GM12801 (cell line): ENCODE data around the gene DMRT1.

Experiments used
- TF ChIP-seq, protein P1 (sequence below): IDR thresholded peaks from one replicate; pipeline ENCODE4 v1.5.1; 2011; ENCODE audit warnings: control low read depth; ENCODE audit not compliant: insufficient read length; ENCODE audit errors: extremely low read depth

DMRT1 gene

DNA sequence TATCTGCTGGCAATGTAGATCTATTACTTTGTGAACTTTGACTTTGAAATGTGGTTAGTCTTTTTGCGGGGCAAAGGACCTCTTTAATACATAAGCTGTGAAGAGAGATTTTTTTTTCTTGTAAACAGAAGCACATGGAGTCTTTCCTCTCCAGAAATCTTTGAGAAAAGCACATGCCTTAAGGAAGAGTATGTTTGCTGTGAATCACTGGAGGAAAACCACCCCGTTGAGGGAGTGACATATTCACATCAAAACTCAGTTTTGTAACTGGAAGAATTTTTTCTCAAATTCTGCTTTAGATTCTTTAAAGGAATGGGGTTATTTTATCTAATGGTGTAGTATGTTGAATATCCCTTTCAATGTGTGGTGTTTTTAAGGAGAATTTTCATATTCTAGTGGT lies 138.5 kb downstream of the DMRT1 start:
- TF ChIP-seq, protein P1, sequence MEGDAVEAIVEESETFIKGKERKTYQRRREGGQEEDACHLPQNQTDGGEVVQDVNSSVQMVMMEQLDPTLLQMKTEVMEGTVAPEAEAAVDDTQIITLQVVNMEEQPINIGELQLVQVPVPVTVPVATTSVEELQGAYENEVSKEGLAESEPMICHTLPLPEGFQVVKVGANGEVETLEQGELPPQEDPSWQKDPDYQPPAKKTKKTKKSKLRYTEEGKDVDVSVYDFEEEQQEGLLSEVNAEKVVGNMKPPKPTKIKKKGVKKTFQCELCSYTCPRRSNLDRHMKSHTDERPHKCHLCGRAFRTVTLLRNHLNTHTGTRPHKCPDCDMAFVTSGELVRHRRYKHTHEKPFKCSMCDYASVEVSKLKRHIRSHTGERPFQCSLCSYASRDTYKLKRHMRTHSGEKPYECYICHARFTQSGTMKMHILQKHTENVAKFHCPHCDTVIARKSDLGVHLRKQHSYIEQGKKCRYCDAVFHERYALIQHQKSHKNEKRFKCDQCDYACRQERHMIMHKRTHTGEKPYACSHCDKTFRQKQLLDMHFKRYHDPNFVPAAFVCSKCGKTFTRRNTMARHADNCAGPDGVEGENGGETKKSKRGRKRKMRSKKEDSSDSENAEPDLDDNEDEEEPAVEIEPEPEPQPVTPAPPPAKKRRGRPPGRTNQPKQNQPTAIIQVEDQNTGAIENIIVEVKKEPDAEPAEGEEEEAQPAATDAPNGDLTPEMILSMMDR, result no peak

DNA sequence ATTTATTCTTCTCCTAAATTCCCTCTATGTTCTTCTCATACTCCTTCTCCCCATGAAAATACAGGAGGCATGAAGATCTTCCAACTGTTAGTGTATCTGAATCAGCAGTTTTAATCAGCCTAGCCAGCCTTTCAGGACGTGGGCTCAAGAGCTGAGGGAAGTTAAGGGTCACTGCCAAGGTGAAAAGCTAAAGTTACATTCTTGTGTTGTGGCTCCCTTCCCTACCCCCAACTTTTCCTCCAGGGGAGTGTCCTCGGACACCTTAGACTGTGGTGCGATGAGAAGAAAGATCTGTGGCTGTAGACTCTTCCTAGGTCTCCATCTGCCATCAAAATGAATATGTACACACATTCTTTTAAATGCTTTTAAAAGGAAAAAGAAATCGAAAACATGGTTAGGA lies 139.1 kb downstream of the DMRT1 start:
- TF ChIP-seq, protein P1, result no peak

DNA sequence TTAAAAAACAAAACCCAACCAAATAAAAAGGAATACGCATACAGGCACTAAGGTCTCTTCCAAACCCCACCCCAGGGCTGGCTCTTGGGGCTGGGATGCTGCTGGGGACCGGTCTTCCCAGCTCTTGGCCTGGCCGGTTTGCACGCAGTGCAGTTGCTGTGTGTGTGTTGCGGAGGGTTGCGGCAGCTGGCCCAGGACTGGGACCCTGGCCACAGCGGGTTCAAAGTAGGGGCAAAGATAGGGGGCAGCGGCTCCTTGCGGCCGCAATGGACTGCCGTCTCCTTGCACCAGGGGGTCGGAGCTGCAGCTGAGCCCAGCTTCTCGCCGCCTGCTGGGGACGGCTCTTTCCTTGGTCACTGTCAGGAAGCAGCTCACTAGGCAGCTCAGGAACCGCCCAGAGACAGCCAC lies 140.0 kb downstream of the DMRT1 start:
- TF ChIP-seq, protein P1, result no peak

DNA sequence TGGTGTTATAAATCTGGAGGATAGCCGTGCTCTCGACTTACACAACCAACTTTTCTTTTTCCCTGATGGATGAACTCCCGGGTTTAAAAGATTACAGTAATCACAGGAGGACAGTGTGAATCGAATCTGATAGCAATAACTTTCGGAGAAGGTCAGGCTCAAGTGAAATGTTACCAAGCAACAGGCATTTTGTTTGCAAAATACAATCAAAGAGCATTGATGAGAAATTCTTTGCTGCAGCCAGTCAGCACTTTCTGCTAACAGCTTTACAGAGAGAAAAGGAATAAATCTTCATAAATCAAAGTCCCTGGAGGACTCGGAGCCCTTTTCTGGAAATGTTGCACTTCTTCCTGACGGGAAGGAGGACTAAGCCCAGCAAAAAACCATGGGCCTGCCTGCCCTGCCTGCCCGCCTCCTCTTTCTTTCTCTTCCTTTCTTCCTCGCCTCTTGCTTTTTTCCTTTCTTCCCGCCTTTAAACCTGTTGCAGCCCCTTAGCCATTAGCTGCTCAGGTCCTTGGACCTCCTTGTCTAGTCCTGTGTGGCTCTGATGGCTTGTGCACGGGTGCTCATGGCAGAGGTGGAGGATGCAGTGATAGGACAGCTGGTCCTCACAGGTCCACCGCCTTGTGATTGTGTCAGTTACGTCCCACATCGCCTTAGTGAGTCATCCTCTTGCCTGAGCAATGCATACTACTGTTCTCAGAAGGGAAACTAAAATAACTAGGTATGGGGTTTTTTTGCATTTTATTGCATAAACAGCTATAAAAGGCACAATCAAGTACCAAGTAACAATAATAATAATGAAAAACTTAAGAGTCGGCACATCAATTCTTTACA lies 141.1 kb downstream of the DMRT1 start:
- TF ChIP-seq, protein P1, result no peak

DNA sequence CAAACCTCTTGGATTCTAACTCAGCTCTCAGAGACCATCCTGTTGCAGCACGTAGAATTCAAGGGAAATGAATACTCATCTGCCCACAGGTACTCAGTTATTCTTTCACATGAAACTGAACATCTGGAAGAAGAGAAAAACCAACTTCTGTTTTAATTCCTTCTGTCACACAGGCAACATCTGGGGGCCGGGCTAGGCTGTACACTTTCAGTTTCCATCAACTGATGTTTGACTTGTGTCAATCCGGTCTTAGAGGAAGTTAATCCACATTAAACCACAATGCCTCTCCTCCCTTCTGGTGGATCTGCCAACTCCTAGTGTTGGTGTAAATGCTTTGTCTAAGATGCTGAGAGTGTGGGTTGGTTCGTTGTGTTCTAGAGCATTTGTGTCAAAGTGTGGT lies 152.5 kb downstream of the DMRT1 start:
- TF ChIP-seq, protein P1, result no peak

DNA sequence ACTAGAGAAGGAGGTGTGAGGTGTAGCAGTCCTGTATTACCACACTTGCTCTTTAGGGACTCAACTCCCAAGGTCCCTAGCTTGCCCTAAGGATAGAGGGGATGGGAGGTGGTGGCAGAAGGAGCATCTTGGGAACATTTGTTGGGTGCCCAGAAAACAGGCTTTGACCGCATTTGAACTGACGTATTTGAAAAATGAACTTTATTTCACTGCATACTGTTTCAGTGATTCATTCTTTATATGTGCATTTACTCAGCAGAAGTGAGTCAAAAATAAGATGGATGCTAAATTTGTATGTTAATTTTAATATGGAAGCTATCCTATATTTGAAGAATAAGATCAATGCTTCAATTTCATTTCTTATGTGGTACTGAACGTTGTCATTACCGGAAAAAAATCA lies 153.7 kb downstream of the DMRT1 start:
- TF ChIP-seq, protein P1, result no peak

DNA sequence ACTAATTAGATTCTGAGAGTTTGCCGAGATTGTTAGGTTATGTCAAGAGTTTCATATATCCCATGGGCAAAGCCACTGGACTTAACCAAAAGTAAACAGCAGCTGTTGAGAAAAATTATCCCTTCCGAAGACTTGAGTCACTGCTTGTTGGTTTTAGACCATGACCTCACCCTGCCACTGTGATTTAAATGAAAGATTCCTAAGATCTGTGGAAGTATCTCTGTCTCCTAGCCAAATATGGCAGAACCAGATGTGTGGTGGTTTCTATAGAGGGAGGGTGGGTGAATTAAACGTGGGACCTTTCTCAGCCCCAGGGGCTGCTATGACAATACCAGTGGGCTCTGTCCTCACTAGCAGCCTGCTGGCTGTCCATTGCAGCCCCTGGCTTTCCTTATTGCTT lies 154.3 kb downstream of the DMRT1 start:
- TF ChIP-seq, protein P1, result no peak

DNA sequence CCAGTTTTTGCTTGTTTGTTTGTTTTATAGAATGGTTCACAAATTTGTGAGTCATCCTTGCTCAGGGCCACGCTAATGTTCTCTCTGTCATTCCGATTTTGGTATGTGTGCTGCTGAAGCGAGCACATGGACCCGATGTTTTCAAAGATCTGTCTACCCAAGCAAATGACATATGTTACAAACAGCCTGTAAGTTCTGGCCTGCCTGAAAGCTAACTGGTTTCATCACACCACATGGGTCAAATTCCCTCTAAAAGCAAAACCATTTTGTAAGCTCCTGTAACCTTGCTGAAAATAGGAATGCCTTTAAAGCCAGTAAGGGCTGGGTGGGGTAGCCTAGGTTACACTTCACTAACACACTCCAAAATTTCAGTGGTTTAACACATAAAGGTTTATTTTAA lies 160.3 kb downstream of the DMRT1 start:
- TF ChIP-seq, protein P1, result no peak
